Left lung (tissue), 10 donors: ENCODE results near the gene HIBADH. TPM values are rescaled to one million over a fixed set of nuclear protein-coding genes. Genes with fewer than 3 reads are reported as not detected.
"Not testable (repeated sequence)": the region's sequence is repeated elsewhere in the genome, so short reads cannot be mapped to it uniquely, and the experiment has no call there.

Experiments used
- ATAC-seq: fragments of 200-7000 bp; cut with Tn5 transposase; one replicate; pipeline ENCODE4 v1.9.1; 2020; ENCODE audit warnings: moderate library complexity
- DNase-seq, 4 donors: peaks; one replicate each; pipeline ENCODE4 v3.0.0-alpha.2; 2013 to 2020
- H3K27ac ChIP-seq, 2 donors: fragments of 200-600 bp; sonication (generic) in 1 of 2; one replicate each; pipeline versions ENCODE4 v1.5.0 to v1.8.0; 2020 to 2021
- H3K27me3 ChIP-seq, 2 donors: fragments of 200-600 bp; sonication (generic) in 1 of 2; one replicate each; pipeline versions ENCODE4 v1.5.0 to v1.8.0; 2020 to 2021
- H3K36me3 ChIP-seq, 2 donors: fragments of 200-600 bp; sonication (generic) in 1 of 2; one replicate each; pipeline versions ENCODE4 v1.5.0 to v1.8.0; 2020 to 2021
- H3K4me1 ChIP-seq, 2 donors: fragments of 200-600 bp; one replicate each; pipeline ENCODE4 v1.8.0; 2021
- H3K4me3 ChIP-seq, 2 donors: fragments of 200-600 bp; sonication (generic) in 1 of 2; one replicate each; pipeline versions ENCODE4 v1.5.0 to v1.8.0; 2020 to 2021; ENCODE audit warnings: mild to moderate bottlenecking in 1 of 2
- H3K9me3 ChIP-seq, 2 donors: fragments of 200-600 bp; sonication (generic) in 1 of 2; one replicate each; pipeline versions ENCODE4 v1.5.0 to v1.8.0; 2020 to 2021
- intact Hi-C, 2 donors: fragments of 100-400 bp; cut with DNase I; formaldehyde crosslinking; loops; one replicate each; pipeline versions ENCODE4 v1.11.2 to v1.14.2; 2022
- polyA plus RNA-seq, 6 donors: library from polyadenylated mRNA; unstranded; fragments of 120-200 nt; gene quantifications; one replicate each; pipeline ENCODE4 v1.2.1, GENCODE V29; 2013; ENCODE audit not compliant: insufficient read length in 6 of 6
- total RNA-seq, 2 donors: library from RNA; stranded (reverse); fragmentation: NEBNext Ultra II Directional; extraction: Animal tissue kit (Norgen Biotek cat#: 25700); gene quantifications; one replicate each; pipeline ENCODE4 v1.2.1, GENCODE V29; 2021
- TF ChIP-seq, protein P1 (sequence below), 2 donors: fragments of 200-600 bp; sonication (generic) in 1 of 2; IDR thresholded peaks; one replicate each; pipeline versions ENCODE4 v1.5.0 to v1.8.0; 2021; ENCODE audit warnings: antibody characterized with exemption in 2 of 2
- donor health status: DM: no; HTN: yes; CAD: no.
- donor health status: DM: no; HTN: no; CAD: no.

Gene HIBADH
- total and polyA plus RNA-seq, 8 donors, result 20.8 to 63.3 (median 49.4) TPM

- DNase-seq (no peak), ATAC-seq (no peak)
- intact Hi-C loops, result no loop called here
- Histone ChIP-seq H3K4me1 (no peaks in the 10 kb centered on the region), H3K4me3 (no peak overlapping the region), H3K36me3 (no peaks in the 10 kb centered on the region), H3K9me3 (no peaks in the 10 kb centered on the region), H3K27me3 (no peaks in the 10 kb centered on the region), H3K27ac (no peak overlapping the region)
- TF ChIP-seq, protein P1, sequence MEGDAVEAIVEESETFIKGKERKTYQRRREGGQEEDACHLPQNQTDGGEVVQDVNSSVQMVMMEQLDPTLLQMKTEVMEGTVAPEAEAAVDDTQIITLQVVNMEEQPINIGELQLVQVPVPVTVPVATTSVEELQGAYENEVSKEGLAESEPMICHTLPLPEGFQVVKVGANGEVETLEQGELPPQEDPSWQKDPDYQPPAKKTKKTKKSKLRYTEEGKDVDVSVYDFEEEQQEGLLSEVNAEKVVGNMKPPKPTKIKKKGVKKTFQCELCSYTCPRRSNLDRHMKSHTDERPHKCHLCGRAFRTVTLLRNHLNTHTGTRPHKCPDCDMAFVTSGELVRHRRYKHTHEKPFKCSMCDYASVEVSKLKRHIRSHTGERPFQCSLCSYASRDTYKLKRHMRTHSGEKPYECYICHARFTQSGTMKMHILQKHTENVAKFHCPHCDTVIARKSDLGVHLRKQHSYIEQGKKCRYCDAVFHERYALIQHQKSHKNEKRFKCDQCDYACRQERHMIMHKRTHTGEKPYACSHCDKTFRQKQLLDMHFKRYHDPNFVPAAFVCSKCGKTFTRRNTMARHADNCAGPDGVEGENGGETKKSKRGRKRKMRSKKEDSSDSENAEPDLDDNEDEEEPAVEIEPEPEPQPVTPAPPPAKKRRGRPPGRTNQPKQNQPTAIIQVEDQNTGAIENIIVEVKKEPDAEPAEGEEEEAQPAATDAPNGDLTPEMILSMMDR (IDR thresholded peaks at IDR 0.05), result no peak
These were observed 152.1 kb downstream of the HIBADH start for GRCh38 chr7:27510541-27510940.

GRCh38 chr7:27501879-27502278 is 160.8 kb downstream of the HIBADH start:
- ATAC-seq, H3K36me3 ChIP-seq, H3K27me3 ChIP-seq, intact Hi-C loops, DNase-seq, H3K9me3 ChIP-seq, H3K27ac ChIP-seq, H3K4me1 ChIP-seq, H3K4me3 ChIP-seq: not testable (repeated sequence)

DNA sequence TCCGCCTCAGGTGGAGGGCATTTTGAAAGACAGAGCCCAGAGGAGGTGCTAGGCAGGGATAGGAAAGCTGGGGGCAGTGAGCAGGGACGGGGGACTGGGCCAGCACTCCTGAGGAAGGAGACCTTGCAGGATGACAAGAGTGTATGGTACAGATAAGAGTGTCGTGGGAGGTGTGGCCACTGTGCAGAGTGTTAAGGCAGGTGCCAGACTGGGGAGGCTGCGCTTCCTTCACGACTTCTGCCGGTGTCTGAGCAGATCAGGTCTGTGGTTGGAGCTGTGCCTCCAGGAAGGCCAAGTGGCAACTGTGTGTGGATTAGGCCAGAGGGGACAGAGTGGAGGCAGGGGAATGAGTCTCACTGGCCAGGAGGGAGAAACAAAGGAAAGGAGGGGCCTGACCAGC is 161.7 kb downstream of the HIBADH start:
- no peak for ATAC-seq
- no peaks in the 10 kb centered on the region for H3K9me3 ChIP-seq
- DNase-seq, result no peak
- no peaks in the 10 kb centered on the region for H3K4me1 ChIP-seq
- no peak overlapping the region for H3K27ac ChIP-seq
- no peaks in the 10 kb centered on the region for H3K27me3 ChIP-seq
- TF ChIP-seq, protein P1 (IDR thresholded peaks at IDR 0.05), result no peak
- intact Hi-C loops, result no loop called here
- H3K36me3 ChIP-seq, result no peaks in the 10 kb centered on the region
- no peak overlapping the region for H3K4me3 ChIP-seq

- Histone ChIP-seq H3K36me3 (no peaks in the 10 kb centered on the region), H3K27ac (no peak overlapping the region), H3K4me3 (no peak overlapping the region), H3K4me1 (no peaks in the 10 kb centered on the region), H3K9me3 (peaks cover 0 to 3% of the 10 kb centered on the region in 2 donors), H3K27me3 (no peaks in the 10 kb centered on the region)
- intact Hi-C loops, result no loop called here
- no peak for DNase-seq
- TF ChIP-seq, protein P1 (IDR thresholded peaks at IDR 0.05), result no peak
- no peak for ATAC-seq
These were observed 170.5 kb downstream of the HIBADH start for GRCh38 chr7:27492224-27492623.

GRCh38 chr7:27491534-27491933 is 171.1 kb downstream of the HIBADH start:
- DNase-seq (no peak), ATAC-seq (no peak)
- H3K4me3 ChIP-seq, result no peak overlapping the region
- H3K4me1 ChIP-seq, result no peaks in the 10 kb centered on the region
- intact Hi-C loops, result no loop called here
- H3K9me3 ChIP-seq, result peaks cover 0 to 3% of the 10 kb centered on the region in 2 donors
- H3K27ac ChIP-seq, result no peak overlapping the region
- TF ChIP-seq, protein P1 (IDR thresholded peaks at IDR 0.05), result no peak
- no peaks in the 10 kb centered on the region for H3K27me3 ChIP-seq
- no peaks in the 10 kb centered on the region for H3K36me3 ChIP-seq

DNA sequence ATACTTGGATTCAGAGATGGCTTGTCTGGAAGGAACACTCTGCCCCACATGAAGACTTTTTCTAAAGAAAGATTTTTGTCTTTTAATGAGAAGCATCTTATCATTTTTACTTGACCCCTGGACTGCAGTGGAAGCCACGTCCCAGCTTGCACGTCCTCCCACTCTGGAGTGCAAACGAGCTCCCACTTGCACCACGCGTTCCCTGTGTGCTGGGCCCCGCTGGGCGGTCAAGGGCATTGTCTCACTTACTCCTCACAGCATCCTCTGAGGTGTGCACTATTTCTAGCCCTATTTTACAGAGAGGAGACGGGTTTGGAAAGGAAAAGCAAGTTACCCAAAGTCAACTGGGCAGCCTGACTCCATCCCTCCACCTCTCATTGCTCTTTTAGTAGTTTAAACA is 175.2 kb downstream of the HIBADH start:
- H3K36me3 ChIP-seq, result no peaks in the 10 kb centered on the region
- H3K27ac ChIP-seq, result no peak overlapping the region
- ATAC-seq, result no peak
- H3K4me3 ChIP-seq, result no peak overlapping the region
- H3K27me3 ChIP-seq, result no peaks in the 10 kb centered on the region
- no peak for DNase-seq
- H3K4me1 ChIP-seq, result no peaks in the 10 kb centered on the region
- TF ChIP-seq, protein P1 (IDR thresholded peaks at IDR 0.05), result no peak
- intact Hi-C loops, result no loop called here
- H3K9me3 ChIP-seq, result peaks cover 0 to 3% of the 10 kb centered on the region in 2 donors
